Stimulated activated CD4-positive, alpha-beta T cell treated with anti-CD3 and anti-CD28 coated beads, TNF-alpha, amount 100 ng/mL, for 1 hour (primary cell): ENCODE data around the gene DAPK1.
A peak's percentile ranks its signal among the peaks of the same experiment; 100 is the strongest.

ENCODE experiments used
- DNase-seq, 3 donors: peaks; one replicate each; pipeline ENCODE4 v3.0.0-alpha.2; 2020; ENCODE audit warnings: low read depth in 3 of 3, low spot score in 1 of 3

The DAPK1 gene

DNA sequence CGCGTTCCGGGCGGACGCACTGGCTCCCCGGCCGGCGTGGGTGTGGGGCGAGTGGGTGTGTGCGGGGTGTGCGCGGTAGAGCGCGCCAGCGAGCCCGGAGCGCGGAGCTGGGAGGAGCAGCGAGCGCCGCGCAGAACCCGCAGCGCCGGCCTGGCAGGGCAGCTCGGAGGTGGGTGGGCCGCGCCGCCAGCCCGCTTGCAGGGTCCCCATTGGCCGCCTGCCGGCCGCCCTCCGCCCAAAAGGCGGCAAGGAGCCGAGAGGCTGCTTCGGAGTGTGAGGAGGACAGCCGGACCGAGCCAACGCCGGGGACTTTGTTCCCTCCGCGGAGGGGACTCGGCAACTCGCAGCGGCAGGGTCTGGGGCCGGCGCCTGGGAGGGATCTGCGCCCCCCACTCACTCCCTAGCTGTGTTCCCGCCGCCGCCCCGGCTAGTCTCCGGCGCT, at the start of gene DAPK1:
TSS of gene DAPK1 (plus strand) at position 264 of the 442 bp plus-strand sequence. CDS start 1,211 bp downstream, outside the sequence.
- DNase-seq: peak in 1 of 3 donors; percentile 2

DNA sequence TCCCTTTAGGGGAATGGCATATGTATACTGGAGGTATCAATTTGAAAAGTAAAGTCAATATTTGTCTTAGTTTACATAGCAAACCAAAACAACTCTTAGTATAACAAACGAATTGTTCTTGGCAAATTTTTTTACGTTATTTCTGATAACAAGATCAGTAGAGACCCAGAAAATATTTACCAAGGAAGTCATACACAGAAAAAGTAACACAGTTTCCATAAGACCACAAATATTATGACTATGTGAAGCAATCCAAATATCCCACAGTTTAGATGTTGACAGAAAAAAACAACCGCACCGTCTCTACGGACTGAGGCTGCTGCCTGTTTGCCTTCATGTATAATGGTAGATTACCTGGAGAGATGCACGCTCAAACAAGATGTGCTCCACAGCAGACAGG, 46.5 kb upstream of the DAPK1 start:
- no peak for DNase-seq

DNA sequence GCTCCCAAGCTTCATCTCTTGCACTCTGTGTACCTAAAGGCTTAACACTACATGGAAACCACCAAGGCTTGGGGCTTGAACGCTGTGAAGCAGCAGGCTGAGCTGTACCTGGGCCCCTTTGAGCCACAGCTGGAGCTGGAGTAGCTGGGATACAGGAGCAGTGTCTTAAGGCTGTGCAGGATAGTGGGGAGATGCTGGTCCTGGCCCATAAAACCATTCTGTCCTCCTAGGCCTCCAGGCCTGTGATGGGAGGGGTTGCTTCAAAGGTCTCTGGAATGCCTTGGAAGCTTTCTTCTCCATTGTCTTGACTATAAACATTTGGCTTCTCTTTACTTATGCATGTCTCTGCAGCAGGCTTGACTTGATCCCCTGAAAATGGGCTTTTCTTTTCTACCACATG, 42.3 kb upstream of the DAPK1 start:
- DNase-seq: no peak

DNA sequence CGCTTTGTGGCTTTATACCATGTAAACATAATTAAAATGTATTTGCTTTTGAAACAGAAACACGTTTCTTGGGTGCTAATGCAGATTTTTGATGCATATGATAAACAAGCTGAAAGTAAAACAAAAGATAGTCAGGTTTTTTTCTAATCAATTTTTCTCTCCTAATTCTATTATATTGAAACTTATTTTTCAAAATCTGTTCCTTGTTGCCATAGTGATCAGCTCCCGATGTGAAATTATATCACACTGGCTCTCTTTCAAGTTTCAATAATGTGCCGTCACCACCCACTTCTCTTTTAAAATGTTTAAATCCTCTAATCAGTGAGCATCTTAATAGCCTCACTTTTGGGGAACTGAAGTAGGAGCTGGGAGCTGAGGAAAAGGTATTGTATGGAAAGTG, 36.4 kb upstream of the DAPK1 start:
- no peak for DNase-seq

DNA sequence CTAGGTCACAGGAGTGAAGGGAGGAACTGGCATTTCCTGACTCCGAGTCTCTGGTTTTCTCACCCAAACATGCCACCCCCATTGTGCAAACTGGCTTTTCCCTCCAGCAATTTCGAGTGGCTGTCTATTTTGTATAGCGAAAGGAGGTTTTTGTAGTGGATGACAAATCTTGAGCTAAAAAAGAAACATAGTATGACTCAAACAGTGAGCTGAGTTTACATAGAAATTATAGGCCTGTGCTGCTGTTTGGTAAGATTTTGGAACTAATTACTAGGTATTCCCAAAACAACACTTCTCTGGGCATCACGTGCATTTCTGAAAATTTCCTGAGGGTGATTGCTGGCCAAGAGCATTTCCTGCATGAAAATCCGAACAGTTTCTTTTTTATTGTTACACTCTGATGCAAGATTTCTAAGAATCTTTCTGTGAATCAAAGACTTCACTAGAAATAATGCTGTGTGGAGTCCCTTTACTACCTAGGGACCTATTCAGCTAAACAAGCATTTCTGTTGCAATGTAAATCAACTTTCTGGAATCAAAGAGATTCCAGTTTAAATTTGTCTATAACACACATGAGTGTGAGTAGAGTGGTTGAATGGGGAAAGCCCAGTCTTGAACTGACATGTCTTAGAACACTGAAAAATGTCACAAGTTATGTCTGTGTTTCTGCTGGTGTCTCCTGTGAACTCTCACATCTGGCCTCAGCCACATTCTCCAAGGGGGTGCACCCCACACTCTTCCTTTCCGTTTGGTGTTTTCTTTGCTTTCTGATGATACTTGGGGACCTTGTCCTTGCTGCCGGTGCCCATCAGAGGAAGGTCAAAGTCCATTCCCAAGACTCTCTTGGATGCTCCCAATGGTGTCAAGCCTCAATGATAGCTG, 33.3 kb upstream of the DAPK1 start:
- DNase-seq: no peak

DNA sequence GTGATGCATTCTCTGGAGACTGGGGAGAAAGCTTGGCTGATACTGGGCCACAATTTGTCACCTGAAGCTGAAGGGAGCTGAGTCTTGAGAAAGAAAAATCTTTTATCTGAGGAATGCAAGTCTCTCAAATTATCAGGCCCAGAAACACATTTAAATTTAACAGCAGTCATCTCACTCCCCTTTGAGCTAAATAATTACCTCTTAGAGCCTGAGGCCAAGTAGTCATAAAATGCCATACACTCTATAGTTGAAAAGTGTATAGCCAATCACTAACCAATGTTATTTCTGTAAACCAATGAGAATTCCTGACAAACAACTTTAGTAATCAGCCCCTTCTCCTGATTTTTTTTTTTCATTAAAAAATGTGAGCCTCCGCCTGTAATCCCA, 32.7 kb upstream of the DAPK1 start:
- DNase-seq: no peak

DNA sequence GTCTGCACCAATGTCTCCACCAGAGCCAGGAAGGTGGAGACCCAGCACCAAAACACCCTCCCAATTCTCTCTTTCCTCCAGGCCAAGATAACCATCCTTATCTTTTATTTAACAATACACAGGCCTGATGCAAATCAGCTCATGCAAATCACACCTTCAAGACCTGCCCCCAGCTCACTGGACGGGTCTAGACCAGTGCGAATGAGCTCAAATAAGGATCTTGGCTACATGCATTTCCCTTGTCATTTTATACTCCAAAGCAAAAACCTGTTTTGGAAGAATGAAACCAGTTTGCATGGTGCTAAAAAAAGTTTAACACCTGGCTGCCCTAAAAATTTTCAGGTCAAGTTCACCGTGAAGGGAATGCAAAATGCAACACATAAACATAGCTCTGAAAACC, 31.9 kb upstream of the DAPK1 start:
- no peak for DNase-seq

DNA sequence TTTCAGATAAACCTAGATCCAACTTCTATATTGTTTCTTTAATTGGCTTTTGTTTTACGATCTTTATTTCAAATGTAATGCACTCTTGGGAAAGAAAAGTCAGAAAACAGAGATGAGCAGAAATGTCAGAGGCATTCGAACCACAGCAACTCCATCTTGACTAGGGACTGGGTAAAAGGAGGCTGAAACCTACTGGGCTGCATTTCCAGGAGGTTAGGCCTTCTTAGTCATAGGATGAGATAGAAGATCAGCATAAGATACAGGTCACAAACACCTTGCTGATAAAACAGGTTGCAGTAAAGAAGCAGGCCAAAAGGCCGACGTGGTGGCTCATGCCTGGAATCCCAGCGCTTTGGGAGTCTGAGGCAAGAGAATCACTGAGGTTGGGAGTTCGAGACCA, 30.5 kb upstream of the DAPK1 start:
- no peak for DNase-seq

DNA sequence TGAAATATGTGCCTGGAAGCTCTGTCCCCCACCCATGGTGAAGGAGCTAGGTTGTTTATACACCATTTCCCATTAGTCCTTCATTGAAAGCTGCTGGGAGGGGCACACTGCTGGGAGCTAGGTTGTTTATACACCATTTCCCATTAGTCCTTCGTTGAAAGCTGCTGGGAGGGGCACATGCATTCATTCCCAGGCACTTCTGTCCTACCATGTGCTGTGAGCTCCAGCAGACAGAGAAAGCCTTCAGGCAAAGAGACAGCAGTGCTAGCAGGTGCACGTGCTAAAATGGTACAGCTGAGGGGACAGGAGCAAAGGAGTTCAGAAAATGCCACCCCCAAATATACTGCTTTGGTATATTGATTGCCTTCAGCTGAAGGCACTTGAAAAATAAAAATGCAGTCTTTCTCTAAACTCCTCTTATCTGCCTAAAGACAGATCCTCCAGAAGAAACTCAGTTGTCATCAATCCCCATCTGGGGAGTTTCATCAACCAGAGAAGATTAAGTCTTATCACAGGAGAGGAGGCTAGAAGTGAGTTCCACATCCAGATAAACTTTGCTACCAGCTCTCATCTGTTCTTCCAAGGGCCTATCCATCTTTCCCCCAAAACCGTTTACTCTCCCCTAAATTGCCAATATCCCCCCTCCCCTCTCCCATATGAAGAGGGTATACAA, 27.7 kb upstream of the DAPK1 start:
- no peak for DNase-seq

DNA sequence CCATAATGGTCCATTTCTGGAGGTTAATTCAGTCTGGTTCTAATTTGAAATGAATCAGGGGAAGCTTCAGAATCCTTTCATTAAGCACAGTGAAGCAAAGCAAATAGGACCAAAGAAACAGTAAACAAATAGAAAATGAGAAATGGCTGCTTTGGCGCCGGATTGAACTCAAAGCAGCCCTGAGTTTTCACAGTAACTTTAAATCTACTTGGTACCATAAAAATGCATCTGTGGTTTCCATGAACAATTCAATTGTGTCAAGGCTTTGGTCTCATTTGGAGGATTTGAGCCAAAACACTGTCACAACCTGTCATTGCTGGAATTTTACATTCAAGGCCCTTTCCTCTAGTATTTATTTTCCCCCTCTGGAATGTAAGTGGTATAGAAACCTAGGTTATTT, 25.9 kb upstream of the DAPK1 start:
- no peak for DNase-seq

DNA sequence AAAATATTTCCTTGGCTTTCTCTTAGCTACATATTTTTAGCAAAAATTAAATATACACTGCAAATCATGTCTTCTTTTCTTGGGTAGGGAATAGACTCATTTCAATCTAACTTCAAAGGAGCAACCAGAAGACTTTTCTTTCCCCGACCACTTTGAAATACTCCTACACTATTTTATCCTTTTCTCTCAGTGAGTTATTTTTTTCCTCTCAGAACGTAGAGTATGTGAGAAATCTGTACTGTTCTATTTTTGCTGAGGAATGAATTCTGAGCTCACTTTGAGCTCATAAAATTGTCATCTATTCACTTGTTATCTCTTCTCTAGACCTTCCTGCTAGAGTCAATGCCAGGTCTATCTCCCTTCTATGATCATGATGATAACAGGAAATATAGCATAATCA, 22.2 kb upstream of the DAPK1 start:
- DNase-seq: no peak

DNA sequence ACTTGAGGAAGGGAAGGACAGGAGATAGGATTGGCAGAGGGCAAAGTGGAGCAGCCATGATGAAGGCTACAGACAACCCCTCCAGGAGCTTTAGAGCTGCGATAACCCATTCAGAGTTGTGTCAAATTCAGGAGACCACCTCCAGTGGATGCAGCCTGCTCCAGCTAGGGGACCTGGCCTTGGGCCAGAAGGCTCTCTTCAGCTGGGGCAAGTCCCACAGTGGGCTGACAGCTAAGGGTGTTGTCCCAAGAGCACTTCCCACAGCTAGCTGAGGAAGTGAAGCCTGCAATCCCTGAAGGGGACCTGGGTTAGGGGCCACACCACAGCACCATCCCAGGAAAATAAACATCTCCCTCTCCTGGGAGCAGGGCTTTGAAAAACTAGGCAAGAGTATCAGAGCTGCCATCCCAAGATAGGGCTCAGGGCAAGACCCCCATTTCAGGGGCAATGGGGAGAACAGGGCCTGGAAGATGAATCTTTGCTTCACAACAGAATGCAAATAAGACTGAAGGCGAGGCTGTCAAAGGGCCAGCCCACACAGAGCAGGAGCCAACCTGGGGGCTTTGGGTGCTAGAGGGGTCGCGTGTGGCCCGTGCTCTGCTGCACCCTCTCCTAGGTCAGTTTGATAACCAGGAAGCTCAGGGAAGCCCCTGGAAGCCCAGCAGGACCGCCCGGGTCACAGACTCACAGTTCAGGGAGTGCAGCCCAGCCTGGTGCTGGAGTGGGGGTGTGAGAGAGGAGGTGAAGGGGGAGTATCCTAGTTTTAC, 19.3 kb upstream of the DAPK1 start:
- DNase-seq: no peak

DNA sequence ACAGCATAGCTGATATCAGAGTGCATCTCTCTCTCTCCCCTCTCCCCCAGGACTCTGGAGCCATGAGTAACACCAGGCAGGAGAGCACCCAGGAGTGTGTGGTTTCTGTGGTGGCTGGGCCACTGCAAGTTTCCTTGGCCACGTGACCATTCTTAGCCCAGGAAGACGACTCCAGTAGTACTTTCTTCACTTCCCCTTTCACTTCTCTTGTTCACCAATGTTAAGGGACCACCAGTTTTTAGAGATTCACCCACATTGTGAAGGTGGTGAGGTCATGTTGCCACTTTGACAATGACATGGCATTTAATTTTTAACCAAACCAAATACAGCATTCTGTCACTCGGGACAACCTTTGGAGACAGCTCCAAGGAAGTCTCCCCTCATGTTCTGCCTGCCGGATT, 17.9 kb upstream of the DAPK1 start:
- DNase-seq: no peak

DNA sequence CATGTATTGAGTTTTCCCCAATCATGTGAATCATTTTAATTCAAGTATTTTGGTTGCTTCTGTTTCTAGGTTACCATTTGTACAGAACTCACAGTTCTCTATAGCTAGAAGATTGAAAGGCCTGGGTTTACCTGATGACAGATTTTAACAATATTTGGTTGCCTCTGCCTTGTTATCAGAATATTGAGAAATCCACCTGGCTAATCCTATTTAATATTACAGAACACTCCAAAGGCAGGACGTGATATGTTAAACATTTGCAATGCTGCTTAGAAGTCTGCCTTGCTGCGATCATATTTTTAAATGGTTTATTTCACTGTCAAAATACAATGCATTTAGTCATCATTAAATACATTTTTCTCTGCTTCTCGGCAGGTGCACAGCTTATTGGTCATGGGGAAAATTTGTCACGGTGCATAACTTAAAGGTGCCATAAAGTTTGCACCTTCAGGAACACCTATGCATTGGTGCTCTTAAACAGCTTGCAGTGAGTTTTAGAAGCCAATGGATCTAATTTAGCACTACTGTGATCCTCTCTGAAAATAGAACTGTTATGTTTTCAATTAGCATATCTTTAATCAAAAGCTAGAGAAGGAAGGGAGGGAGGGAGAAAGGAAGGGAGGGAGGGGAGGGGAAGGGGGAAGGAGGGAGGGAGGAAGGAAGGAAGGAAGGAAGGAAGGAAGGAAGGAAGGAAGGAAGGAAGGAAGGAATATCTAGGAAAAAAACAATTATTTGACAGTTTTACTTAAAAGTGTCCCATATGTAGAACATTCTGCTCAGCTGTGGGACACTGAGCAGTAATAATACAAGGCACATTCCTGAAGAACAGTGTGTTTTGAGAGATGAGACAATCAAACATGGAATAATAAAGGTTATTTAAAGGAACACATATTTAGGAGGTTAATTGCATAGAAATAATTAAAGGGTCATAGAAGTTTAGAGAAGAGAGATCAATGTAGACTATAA, 15.5 kb upstream of the DAPK1 start:
- DNase-seq: no peak

DNA sequence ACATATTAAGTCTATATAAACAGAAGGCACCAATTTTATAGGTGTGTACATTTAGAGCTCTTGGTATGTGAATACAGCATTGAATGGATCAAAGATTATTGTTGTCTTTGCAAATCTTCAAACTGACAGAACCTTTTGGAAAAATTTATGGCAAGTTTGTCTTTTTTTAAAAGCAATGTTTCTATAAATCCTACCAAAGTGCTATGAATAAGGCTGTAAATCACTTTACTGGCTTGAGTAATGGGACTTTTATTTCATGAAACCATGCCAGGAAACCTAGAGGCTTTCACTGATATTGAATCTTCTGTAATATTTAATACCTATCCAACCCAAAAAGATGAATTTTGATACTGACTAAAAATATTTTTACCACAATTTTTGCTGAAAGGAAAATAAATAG, 7.4 kb upstream of the DAPK1 start:
- DNase-seq: no peak

DNA sequence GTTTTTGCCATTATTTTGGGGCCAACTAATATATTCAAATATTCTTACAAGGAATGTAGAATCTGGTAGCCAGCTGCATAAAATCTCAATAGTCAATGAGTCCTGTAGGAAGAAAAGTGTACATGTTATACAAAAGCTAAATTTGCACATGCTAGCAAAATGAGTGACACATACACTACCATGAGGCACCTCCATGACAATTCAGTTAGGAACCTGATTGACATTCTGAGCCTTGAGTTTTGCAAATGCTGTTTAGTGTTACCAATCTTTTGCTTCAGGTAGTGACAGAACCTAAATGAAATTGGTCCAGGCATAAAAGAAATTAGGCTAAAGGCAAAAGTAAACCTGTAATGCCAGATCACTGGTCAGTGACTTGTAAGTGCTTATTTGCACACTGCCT, 6.8 kb upstream of the DAPK1 start:
- no peak for DNase-seq

DNA sequence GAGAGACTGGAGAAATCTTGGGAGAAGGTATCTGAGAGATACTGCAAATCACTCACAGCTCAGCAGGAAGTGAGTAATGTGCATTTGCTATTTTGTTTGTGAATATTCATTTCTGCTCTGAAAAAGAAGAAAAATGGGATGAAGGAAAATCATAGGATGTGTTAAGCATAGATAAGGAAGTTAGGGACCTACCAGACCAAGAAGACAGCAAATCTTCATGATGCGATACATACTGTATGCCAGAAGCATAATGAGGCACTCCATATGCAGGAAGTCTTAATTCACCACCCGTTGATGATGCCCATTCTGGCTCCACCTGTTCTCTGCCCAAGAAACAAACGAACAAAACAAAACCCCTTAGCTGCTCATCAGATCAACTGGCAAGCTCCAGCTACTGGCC, 6.1 kb upstream of the DAPK1 start:
- DNase-seq: no peak

DNA sequence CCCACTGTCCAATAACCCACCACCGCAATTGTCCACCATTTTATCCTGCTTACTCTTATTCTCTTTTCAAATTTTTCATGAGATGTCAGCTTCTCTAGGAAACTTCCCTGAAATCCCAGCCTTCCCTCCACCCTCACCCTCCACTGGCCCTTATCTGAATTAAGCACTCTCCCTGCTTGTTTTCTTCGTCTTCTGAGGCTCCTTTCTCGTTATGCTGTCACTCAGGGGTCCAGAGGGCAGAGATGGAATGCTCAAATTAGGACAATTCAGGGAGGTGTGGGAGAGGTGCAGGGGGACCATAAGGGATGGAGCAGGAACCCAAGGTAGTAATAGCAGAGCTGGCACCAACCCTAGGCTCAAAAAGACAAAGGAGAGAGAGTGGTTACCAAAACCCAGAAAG, 5.0 kb upstream of the DAPK1 start:
- no peak for DNase-seq

DNA sequence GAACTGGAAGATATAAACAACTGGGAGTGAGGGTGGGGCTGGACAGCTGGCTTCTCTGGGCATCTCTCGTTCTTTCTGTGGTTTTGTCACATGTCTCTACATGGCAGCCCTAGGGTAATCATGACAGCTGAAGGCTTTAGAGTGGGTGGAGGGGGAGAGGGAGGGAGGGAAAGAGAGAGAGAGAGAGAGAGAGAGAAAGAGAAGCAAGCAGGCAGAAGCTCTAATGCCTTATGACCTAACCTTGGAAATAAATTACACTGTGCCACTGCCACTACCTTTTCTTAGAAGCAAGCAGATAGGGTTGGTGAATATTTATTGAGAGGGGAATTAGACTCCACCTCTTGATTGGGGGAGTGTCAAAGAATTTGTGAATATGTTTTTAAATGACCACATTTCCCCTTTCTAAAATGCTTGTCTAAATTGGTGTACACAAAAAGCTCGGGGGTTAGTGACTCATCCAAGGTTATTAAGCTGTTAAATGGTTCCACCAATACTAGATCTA, 2.6 kb upstream of the DAPK1 start:
- no peak for DNase-seq

DNA sequence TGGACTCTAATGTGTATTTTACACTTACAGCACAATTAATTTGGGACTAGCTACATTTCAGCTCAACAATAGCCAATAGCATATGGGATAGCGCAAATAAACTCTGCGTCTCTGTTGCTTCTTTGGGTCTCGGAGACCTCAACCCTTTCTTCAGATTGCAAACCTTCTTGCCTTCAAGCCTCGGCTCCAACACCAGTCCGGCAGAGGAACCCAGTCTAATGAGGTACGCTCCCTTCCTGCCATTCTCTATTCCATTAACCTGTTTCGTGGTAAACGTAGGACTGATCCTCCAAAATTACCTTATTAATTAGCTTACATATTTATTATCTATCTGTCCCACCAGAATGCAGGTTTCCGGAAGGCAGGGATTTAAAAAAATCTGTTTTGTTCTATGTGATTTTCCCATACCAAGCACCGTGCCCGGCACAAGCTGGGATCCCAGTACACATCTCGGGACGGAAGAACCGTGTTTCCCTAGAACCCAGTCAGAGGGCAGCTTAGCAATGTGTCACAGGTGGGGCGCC, 525 bp upstream of the DAPK1 start:
- DNase-seq: no peak
